Loucy (cell line): ENCODE data around the gene PDE6C.

Source experiments
- CTCF ChIP-seq: fragments of 200-600 bp; sonication (generic); conservative IDR thresholded peaks from 2 replicates; pipeline ENCODE4 v1.5.1; 2014; ENCODE audit warnings: mild to moderate bottlenecking, antibody characterized with exemption, low read length
- EZH2phosphoT487 ChIP-seq: fragments of 200-600 bp; IDR thresholded peaks from 2 replicates; pipeline ENCODE4 v1.6.1; 2018; ENCODE audit warnings: antibody characterized with exemption, mild to moderate bottlenecking, moderate library complexity, borderline replicate concordance

DNA sequence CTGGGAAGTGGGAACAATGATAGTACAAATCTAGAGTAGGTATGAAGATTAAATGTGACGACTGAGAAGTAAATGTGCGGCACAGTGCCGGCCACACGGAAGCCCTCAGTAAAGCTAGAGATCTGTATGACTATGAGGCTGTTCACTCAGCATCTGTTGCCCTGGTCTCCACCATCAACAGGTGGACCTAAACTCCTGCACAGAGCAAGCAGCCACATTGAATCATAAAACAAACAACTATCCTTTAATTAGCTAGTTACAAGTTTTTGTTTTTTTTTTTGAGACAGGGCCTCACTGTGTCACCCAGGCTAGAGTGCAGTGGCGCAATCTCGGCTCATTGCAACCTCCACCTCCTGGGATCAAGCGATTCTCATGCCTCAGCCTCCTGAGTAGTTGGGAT, 27.9 kb upstream of the PDE6C start:
- TF ChIP-seq CTCF = no peak
- TF ChIP-seq EZH2phosphoT487 = no peak
